Ascending aorta (tissue), 2 donors: Measurements from ENCODE around the gene EEIG2. TPM values are rescaled to one million over a fixed set of nuclear protein-coding genes. Genes with fewer than 3 reads are reported as not detected.

Experiments used
- DNase-seq, 2 donors: peaks; one replicate each; pipeline ENCODE4 v3.0.0-alpha.2; 2019; ENCODE audit warnings: low spot score in 2 of 2
- H3K27ac ChIP-seq, 2 donors: fragments of 200-600 bp; sonication (generic); one replicate each; pipeline ENCODE4 v1.5.1; 2016 to 2017; ENCODE audit warnings: mild to moderate bottlenecking in 1 of 2
- H3K27me3 ChIP-seq: fragments of 200-600 bp; sonication (generic); one replicate; pipeline ENCODE4 v1.5.1; 2017
- H3K36me3 ChIP-seq, 2 donors: fragments of 200-600 bp; sonication (generic); one replicate each; pipeline ENCODE4 v1.5.1; 2016
- H3K4me1 ChIP-seq, 2 donors: fragments of 200-600 bp; sonication (generic); one replicate each; pipeline ENCODE4 v1.5.1; 2016 to 2017; ENCODE audit warnings: mild to moderate bottlenecking in 1 of 2
- H3K4me3 ChIP-seq, 2 donors: fragments of 200-600 bp; sonication (generic); one replicate each; pipeline ENCODE4 v1.5.1; 2016 to 2017; ENCODE audit warnings: mild to moderate bottlenecking in 1 of 2
- H3K9me3 ChIP-seq, 2 donors: fragments of 200-600 bp; sonication (generic); one replicate each; pipeline ENCODE4 v1.5.1; 2016
- intact Hi-C: fragments of 100-400 bp; cut with DNase I; formaldehyde crosslinking; loops from one replicate; pipeline ENCODE4 v1.15.1; 2023
- total RNA-seq: library from RNA; depleted of rRNA; stranded (reverse); fragments of >200 nt; gene quantifications from one replicate; pipeline ENCODE4 v1.1.0, GENCODE V29; 2016
- TF ChIP-seq, protein P1 (sequence below), 3 experiments: fragments of 200-600 bp in 2 of 3; fragments of 450-650 bp in 1 of 3; sonication (generic) in 2 of 3; IDR thresholded peaks; one replicate each; pipeline ENCODE4 v1.5.1; 2016 to 2019; ENCODE audit warnings: antibody characterized with exemption in 3 of 3, mild to moderate bottlenecking in 1 of 3, moderate library complexity in 1 of 3

The EEIG2 gene
- total RNA-seq, 1 donor from 2014 or later, result 9.6 TPM

GRCh38 chr1:108606478-108606877, 46.6 kb downstream of the EEIG2 start:
- Histone ChIP-seq H3K4me1 (no peaks in the 10 kb centered on the region), H3K27ac (no peak overlapping the region), H3K27me3 (no peaks in the 10 kb centered on the region), H3K9me3 (no peaks in the 10 kb centered on the region), H3K4me3 (no peak overlapping the region), H3K36me3 (peaks cover 0 to 10% of the 10 kb centered on the region in 2 donors)
- DNase-seq, result no peak
- TF ChIP-seq, protein P1, sequence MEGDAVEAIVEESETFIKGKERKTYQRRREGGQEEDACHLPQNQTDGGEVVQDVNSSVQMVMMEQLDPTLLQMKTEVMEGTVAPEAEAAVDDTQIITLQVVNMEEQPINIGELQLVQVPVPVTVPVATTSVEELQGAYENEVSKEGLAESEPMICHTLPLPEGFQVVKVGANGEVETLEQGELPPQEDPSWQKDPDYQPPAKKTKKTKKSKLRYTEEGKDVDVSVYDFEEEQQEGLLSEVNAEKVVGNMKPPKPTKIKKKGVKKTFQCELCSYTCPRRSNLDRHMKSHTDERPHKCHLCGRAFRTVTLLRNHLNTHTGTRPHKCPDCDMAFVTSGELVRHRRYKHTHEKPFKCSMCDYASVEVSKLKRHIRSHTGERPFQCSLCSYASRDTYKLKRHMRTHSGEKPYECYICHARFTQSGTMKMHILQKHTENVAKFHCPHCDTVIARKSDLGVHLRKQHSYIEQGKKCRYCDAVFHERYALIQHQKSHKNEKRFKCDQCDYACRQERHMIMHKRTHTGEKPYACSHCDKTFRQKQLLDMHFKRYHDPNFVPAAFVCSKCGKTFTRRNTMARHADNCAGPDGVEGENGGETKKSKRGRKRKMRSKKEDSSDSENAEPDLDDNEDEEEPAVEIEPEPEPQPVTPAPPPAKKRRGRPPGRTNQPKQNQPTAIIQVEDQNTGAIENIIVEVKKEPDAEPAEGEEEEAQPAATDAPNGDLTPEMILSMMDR (IDR thresholded peaks at IDR 0.05), result no peak
- intact Hi-C loops, result no loop called here

DNA sequence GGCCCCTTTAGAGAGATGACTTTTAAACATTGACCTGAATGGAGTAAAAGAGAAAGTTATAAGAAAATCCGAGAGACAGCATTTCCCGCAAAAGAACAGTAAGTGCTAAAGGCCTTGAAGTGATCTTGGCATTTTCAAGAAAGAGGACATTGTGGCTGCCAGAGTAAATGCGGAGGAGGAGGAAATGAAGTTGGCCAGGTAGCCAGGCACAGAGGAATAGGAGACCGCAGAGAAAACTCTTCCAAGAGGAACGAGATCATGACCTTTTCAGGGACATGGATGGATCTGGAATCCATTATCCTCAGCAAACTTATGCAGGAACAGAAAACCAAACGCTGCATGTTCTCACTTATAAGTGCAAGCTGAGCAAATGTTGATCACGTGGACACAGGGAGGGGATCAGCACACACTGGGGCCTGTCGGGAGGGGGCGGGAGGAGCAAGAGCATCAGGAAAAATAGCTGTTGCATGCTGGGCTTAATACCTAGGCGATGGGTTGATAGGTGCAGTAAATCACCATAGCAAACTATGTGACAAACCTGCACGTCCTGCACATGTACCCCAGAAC, 49.7 kb downstream of the EEIG2 start:
- H3K4me3 ChIP-seq, result no peak overlapping the region
- H3K4me1 ChIP-seq, result no peaks in the 10 kb centered on the region
- no peak for DNase-seq
- TF ChIP-seq, protein P1 (IDR thresholded peaks at IDR 0.05), result no peak
- no peak overlapping the region for H3K27ac ChIP-seq
- no peaks in the 10 kb centered on the region for H3K9me3 ChIP-seq
- no peaks in the 10 kb centered on the region for H3K27me3 ChIP-seq
- intact Hi-C loops, result no loop called here
- H3K36me3 ChIP-seq, result peaks cover 8 to 9% of the 10 kb centered on the region in 2 donors

Other genes starting within 250 kb of the EEIG2 start
- not detected for gene NBPF6, start 109.8 kb upstream of the EEIG2 start, total RNA-seq
- gene HENMT1, start 101.0 kb downstream of the EEIG2 start, total RNA-seq, result not detected
- 9.0 TPM for gene PRPF38B, start 132.2 kb downstream of the EEIG2 start, total RNA-seq
- gene FNDC7, start 152.8 kb downstream of the EEIG2 start, total RNA-seq, result not detected
- 13.7 TPM for gene STXBP3, start 186.6 kb downstream of the EEIG2 start, total RNA-seq